Pancreas (tissue), 10 donors: Measurements from ENCODE around the gene COPS3. TPM values are rescaled to one million over a fixed set of nuclear protein-coding genes. Genes with fewer than 3 reads are reported as not detected.

ENCODE experiments used
- ATAC-seq, 4 donors: fragments of 200-7000 bp; cut with Tn5 transposase; one replicate each; pipeline versions ENCODE4 v1.8.0 to v1.9.1; 2020; ENCODE audit warnings: mild to moderate bottlenecking in 4 of 4, moderate library complexity in 4 of 4
- DNase-seq, 6 donors: peaks; one replicate each; pipeline ENCODE4 v3.0.0-alpha.2; 2020
- FAIRE-seq: peaks from 2 replicates; lab custom pipeline; 2012; peaks lifted over from hg19 to GRCh38; lab: Jason Lieb, UNC
- H3K27ac ChIP-seq, 4 donors: fragments of 200-600 bp; sonication (generic); 1 replicate in 3 of 4; 2 replicates in 1 of 4; pipeline versions ENCODE4 v1.5.0 to v1.8.0; 2020
- H3K27me3 ChIP-seq, 4 donors: fragments of 200-600 bp; one replicate each; pipeline ENCODE4 v1.8.0; 2021
- H3K36me3 ChIP-seq, 3 donors: fragments of 200-600 bp; sonication (generic) in 1 of 3; one replicate each; pipeline versions ENCODE4 v1.5.0 to v1.8.0; 2020 to 2021
- H3K4me1 ChIP-seq, 3 donors: fragments of 200-600 bp; one replicate each; pipeline ENCODE4 v1.8.0; 2021
- H3K4me3 ChIP-seq, 4 donors: fragments of 200-600 bp; sonication (generic) in 2 of 4; one replicate each; pipeline versions ENCODE4 v1.5.0 to v1.8.0; 2020 to 2021
- H3K9me3 ChIP-seq, 4 donors: fragments of 200-600 bp; one replicate each; pipeline ENCODE4 v1.8.0; 2021
- WGBS, 2 donors: extraction: QIAGEN DNeasy Blood & Tissue Kit; methylation state at CpG; one replicate each; pipeline ENCODE4 v1.1.7; 2013; 5-methylcytosine and 5-hydroxymethylcytosine counted together
- intact Hi-C, 3 donors: fragments of 100-400 bp; cut with DNase I; formaldehyde crosslinking; loops; one replicate each; pipeline versions ENCODE4 v1.11.1 to v1.14.2; 2022
- polyA plus RNA-seq, 2 donors: library from polyadenylated mRNA; stranded (reverse); fragments of 200-250 nt; gene quantifications; one replicate each; pipeline ENCODE4 v1.2.3, GENCODE V29; 2013
- total RNA-seq, 6 donors: library from RNA; stranded (reverse); fragmentation: NEBNext Ultra II Directional in 4 of 6; extraction: Animal tissue kit (Norgen Biotek cat#: 25700) in 4 of 6; gene quantifications; one replicate each; pipeline versions ENCODE4 v1.2.1 to v1.2.4, GENCODE V29; 2021 to 2023
- TF ChIP-seq, protein P1 (sequence below), 4 donors: fragments of 200-600 bp; sonication (generic) in 3 of 4; IDR thresholded peaks; one replicate each; pipeline versions ENCODE4 v1.5.0 to v1.8.0; 2021; ENCODE audit warnings: antibody characterized with exemption in 4 of 4
- donor health status: healthy with polysubstance abuse.
- donor health status: DM: no; HTN: no; CAD: no; lungs with moderate emphysema.
- donor health status: DM: no; HTN: no; CAD: no.
- donor health status: control.
- donor health status: control.
- donor health status: Bipolar disorder and iron deficiency.
- donor health status: DM: yes; HTN: yes; CAD: no.
- donor health status: DM: no; HTN: no; CAD: no.
- donor health status: DM: no; HTN: no; CAD: no.
- donor health status: DM: yes; HTN: yes; CAD: no.

COPS3 gene
- total and polyA plus RNA-seq, 8 donors, result 17.6 to 51.1 (median 31.5) TPM

DNA sequence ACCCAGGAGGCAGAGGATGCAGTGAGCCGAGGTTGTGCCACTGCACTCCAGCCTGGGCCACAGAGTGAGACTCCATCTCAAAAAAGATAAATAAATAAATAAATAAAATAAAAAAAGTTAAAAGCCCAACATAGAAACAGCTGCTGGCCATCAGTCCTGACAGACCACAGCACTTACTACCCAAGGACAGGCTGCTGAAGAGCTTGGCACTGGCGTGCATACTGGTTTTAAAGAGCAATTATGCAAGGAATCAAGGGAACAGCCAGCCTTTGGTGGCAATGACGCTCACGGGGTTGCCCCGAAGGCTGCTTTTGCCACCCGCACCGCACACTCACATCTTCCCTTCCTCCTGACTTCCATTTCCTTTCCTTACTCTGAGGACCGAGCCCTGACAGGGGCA is 79.1 kb downstream of the COPS3 start:
- DNase-seq, result no peak

DNA sequence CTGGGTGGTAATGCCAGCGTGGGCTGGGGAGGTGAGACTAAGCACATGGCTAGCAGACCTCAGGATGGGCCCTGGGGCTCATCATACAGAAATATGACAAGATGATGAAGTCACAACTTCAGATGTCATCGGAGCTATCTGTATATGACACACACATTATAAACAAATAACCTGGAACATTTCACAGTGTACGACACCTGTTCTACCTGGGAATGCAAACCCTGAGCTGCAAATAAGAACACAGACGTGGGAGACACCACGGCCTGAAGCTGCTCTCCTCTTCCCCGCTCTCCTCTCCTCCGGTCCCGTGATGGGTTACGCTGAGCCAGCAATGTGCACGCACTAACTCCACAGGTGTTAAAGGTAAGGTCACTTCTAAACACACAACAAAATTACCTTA is 79.8 kb downstream of the COPS3 start:
- TF ChIP-seq, protein P1, sequence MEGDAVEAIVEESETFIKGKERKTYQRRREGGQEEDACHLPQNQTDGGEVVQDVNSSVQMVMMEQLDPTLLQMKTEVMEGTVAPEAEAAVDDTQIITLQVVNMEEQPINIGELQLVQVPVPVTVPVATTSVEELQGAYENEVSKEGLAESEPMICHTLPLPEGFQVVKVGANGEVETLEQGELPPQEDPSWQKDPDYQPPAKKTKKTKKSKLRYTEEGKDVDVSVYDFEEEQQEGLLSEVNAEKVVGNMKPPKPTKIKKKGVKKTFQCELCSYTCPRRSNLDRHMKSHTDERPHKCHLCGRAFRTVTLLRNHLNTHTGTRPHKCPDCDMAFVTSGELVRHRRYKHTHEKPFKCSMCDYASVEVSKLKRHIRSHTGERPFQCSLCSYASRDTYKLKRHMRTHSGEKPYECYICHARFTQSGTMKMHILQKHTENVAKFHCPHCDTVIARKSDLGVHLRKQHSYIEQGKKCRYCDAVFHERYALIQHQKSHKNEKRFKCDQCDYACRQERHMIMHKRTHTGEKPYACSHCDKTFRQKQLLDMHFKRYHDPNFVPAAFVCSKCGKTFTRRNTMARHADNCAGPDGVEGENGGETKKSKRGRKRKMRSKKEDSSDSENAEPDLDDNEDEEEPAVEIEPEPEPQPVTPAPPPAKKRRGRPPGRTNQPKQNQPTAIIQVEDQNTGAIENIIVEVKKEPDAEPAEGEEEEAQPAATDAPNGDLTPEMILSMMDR (IDR thresholded peaks at IDR 0.05), result no peak
- Histone ChIP-seq H3K27me3 (no peaks in the 10 kb centered on the region), H3K4me3 (no peak overlapping the region), H3K4me1 (peaks cover 0 to 13% (median 11%) of the 10 kb centered on the region in 3 donors), H3K27ac (no peak overlapping the region), H3K9me3 (no peaks in the 10 kb centered on the region), H3K36me3 (no peaks in the 10 kb centered on the region)
- FAIRE-seq, result no peak
- intact Hi-C loops, result no loop called here
- DNase-seq, result no peak
- 81 to 82% methylated on average over 10 of the region's 10 CpGs for WGBS, 2 donors
- ATAC-seq, result no peak

More for the DNA sequence above, 79.1 kb downstream of the COPS3 start:
- H3K36me3 ChIP-seq, result no peaks in the 10 kb centered on the region
- no peak overlapping the region for H3K27ac ChIP-seq
- TF ChIP-seq, protein P1 (IDR thresholded peaks at IDR 0.05), result no peak
- 92 to 94% methylated on average over 8 of the region's 8 CpGs for WGBS, 2 donors
- no peaks in the 10 kb centered on the region for H3K27me3 ChIP-seq
- H3K4me3 ChIP-seq, result no peak overlapping the region
- FAIRE-seq (no peak), ATAC-seq (no peak)
- H3K9me3 ChIP-seq, result no peaks in the 10 kb centered on the region
- peaks cover 0 to 13% (median 11%) of the 10 kb centered on the region in 3 donors for H3K4me1 ChIP-seq
- intact Hi-C loops, result no loop called here

DNA sequence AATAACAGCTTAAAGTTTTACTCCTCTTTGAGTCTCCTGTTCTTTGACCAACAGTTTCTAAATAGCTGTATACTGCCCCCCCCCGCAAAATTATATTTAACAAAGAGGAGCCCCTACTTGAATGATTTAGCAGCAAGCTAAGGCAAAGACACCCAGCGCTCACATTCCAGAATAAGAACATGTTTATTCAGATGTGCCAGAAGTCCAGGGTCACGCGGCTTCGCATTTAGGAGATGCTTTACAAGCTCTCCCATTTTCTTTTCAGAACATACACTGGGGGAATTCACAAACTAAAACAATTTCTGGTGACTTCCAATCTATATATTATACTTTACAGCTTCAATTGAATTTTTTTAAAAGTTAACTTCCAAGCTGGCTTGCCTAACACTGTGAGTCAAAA is 80.2 kb downstream of the COPS3 start:
- TF ChIP-seq, protein P1 (IDR thresholded peaks at IDR 0.05), result no peak
- no peak overlapping the region for H3K27ac ChIP-seq
- H3K9me3 ChIP-seq, result no peaks in the 10 kb centered on the region
- FAIRE-seq (no peak), DNase-seq (no peak), ATAC-seq (no peak)
- H3K4me1 ChIP-seq, result peaks cover 0 to 13% (median 11%) of the 10 kb centered on the region in 3 donors
- no peaks in the 10 kb centered on the region for H3K36me3 ChIP-seq
- intact Hi-C loops, result no loop called here
- 68 to 83% methylated on average over 5 of the region's 5 CpGs for WGBS, 2 donors
- H3K4me3 ChIP-seq, result no peak overlapping the region
- H3K27me3 ChIP-seq, result no peaks in the 10 kb centered on the region

DNA sequence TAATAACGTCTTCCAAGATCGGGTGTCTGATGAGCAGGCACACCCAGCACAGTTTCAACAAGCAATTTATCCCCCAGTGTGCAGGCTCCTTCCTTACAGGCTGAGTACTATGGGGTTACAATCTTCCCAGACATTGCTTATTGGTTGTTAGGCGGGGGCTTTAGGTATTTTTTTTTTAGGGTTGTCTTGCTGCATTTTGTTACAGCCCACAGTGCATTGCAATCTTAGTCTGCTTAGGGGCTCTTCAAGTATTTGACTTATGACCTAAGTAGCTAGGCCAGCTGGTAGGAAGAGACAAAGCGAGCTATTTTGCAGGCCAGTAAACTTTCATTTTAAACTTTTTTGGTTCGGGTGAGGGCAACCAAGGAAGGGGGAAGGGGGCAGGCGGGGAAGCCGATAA is 80.7 kb downstream of the COPS3 start:
- Histone ChIP-seq H3K36me3 (no peaks in the 10 kb centered on the region), H3K27ac (no peak overlapping the region), H3K4me1 (peaks cover 0 to 13% (median 11%) of the 10 kb centered on the region in 3 donors), H3K4me3 (no peak overlapping the region), H3K9me3 (no peaks in the 10 kb centered on the region), H3K27me3 (no peaks in the 10 kb centered on the region)
- DNase-seq, result no peak
- 85 to 88% methylated on average over 7 of the region's 7 CpGs for WGBS, 2 donors
- no peak for FAIRE-seq
- TF ChIP-seq, protein P1 (IDR thresholded peaks at IDR 0.05), result no peak
- intact Hi-C loops, result no loop called here
- no peak for ATAC-seq

DNA sequence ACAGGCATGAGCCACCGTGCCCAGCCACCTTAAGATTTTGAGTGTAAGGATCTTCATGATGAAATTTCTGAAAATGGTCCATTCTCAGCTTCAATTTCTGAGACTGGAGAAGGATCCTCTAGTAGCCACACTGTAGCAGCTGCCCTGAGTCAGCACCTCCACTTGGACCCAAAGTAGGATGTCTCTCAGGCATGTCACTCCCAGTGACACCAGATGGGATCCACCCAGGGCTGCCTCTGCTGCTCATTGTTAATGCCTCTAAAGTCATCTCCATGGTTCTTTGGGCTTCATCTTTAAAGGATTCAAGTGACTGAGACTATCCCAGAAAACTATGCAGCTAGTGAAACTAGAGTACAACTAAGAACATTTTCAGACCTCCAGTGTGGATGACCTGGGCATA is 82.8 kb downstream of the COPS3 start:
- DNase-seq (no peak), FAIRE-seq (no peak), ATAC-seq (no peak)
- TF ChIP-seq, protein P1 (IDR thresholded peaks at IDR 0.05), result no peak
- Histone ChIP-seq H3K4me1 (no peaks in the 10 kb centered on the region), H3K4me3 (no peak overlapping the region), H3K36me3 (no peaks in the 10 kb centered on the region), H3K27ac (no peak overlapping the region), H3K9me3 (no peaks in the 10 kb centered on the region), H3K27me3 (no peaks in the 10 kb centered on the region)
- intact Hi-C loops, result no loop called here
- WGBS, 2 donors, result 93 to 100% methylated on average over 1 of the region's 1 CpG
